Liver (tissue), 3 donors: Measurements from ENCODE around the gene RRAGC.

Experiments used
- EGR1 ChIP-seq, 2 donors: IDR thresholded peaks; 2 replicates each; pipeline ENCODE4 v1.6.1; 2016 to 2018; ENCODE audit warnings: antibody characterized with exemption in 2 of 2, low read depth in 2 of 2
- FOXA1 ChIP-seq: IDR thresholded peaks from 2 replicates; pipeline ENCODE4 v1.6.1; 2016; ENCODE audit warnings: antibody characterized with exemption
- HNF4G ChIP-seq: IDR thresholded peaks from 2 replicates; pipeline ENCODE4 v1.6.1; 2016; ENCODE audit warnings: antibody characterized with exemption
- RAD21 ChIP-seq, 2 donors: IDR thresholded peaks; 2 replicates each; pipeline ENCODE4 v1.6.1; 2016; ENCODE audit warnings: antibody characterized with exemption in 2 of 2, mild to moderate bottlenecking in 2 of 2
- SP1 ChIP-seq: IDR thresholded peaks from 2 replicates; pipeline ENCODE4 v1.6.1; 2018; ENCODE audit warnings: antibody characterized with exemption, mild to moderate bottlenecking
- TAF1 ChIP-seq: conservative IDR thresholded peaks from 2 replicates; pipeline ENCODE4 v1.6.1; 2016; ENCODE audit warnings: antibody characterized with exemption, mild to moderate bottlenecking
- YY1 ChIP-seq: IDR thresholded peaks from 2 replicates; pipeline ENCODE4 v1.6.1; 2016; ENCODE audit warnings: antibody characterized with exemption, mild to moderate bottlenecking
- TF ChIP-seq, protein P1 (sequence below): fragments of 150-350 bp; IDR thresholded peaks from 2 replicates; pipeline ENCODE4 v1.5.1; 2017; ENCODE audit warnings: improper control_type of control experiment, low read depth, low read length; ENCODE audit not compliant: missing input control
- TF ChIP-seq, protein P2 (sequence below): IDR thresholded peaks from 2 replicates; pipeline ENCODE4 v1.6.1; 2016; ENCODE audit warnings: antibody characterized with exemption
- TF ChIP-seq, protein P3 (sequence below): IDR thresholded peaks from 2 replicates; pipeline ENCODE4 v1.6.1; 2016; ENCODE audit warnings: antibody characterized with exemption
- TF ChIP-seq, protein P4 (sequence below): IDR thresholded peaks from 2 replicates; pipeline ENCODE4 v1.6.1; 2016; ENCODE audit warnings: antibody characterized with exemption
- donor health status: healthy.
- donor health status: healthy.

DNA sequence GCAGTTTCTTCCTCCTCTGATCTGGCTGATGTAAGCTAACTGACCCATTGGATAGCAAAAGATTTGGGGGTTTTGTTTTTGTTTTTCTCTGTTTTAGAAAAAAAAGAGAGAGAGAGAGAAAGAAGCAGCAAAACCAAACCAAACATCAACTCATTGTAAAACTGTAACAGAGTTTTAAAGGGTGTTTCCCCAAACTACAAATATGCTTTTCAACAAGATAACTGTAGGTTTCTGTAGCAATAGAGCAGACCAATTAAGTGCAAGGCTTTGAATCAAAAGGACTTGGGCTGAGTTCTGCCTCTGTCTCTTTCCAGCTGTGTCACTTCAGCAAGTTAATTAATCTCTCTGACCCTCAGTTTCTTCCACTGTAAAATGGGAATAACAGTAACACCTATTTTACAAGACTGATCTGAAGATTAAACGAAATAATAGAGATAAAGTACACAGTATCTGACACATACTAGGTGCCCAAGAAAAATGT lies 44.5 kb downstream of the RRAGC start:
- no peak for TF ChIP-seq SP1
- TF ChIP-seq, protein P1, sequence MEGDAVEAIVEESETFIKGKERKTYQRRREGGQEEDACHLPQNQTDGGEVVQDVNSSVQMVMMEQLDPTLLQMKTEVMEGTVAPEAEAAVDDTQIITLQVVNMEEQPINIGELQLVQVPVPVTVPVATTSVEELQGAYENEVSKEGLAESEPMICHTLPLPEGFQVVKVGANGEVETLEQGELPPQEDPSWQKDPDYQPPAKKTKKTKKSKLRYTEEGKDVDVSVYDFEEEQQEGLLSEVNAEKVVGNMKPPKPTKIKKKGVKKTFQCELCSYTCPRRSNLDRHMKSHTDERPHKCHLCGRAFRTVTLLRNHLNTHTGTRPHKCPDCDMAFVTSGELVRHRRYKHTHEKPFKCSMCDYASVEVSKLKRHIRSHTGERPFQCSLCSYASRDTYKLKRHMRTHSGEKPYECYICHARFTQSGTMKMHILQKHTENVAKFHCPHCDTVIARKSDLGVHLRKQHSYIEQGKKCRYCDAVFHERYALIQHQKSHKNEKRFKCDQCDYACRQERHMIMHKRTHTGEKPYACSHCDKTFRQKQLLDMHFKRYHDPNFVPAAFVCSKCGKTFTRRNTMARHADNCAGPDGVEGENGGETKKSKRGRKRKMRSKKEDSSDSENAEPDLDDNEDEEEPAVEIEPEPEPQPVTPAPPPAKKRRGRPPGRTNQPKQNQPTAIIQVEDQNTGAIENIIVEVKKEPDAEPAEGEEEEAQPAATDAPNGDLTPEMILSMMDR = no peak
- TF ChIP-seq RAD21 (IDR thresholded peaks at IDR 0.05) = no peak
- TF ChIP-seq, protein P2, sequence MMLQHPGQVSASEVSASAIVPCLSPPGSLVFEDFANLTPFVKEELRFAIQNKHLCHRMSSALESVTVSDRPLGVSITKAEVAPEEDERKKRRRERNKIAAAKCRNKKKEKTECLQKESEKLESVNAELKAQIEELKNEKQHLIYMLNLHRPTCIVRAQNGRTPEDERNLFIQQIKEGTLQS = no peak
- TF ChIP-seq FOXA1 = no peak
- no peak for TF ChIP-seq HNF4G
- TF ChIP-seq, protein P3, sequence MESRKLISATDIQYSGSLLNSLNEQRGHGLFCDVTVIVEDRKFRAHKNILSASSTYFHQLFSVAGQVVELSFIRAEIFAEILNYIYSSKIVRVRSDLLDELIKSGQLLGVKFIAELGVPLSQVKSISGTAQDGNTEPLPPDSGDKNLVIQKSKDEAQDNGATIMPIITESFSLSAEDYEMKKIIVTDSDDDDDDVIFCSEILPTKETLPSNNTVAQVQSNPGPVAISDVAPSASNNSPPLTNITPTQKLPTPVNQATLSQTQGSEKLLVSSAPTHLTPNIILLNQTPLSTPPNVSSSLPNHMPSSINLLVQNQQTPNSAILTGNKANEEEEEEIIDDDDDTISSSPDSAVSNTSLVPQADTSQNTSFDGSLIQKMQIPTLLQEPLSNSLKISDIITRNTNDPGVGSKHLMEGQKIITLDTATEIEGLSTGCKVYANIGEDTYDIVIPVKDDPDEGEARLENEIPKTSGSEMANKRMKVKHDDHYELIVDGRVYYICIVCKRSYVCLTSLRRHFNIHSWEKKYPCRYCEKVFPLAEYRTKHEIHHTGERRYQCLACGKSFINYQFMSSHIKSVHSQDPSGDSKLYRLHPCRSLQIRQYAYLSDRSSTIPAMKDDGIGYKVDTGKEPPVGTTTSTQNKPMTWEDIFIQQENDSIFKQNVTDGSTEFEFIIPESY = no peak
- TF ChIP-seq, protein P4, sequence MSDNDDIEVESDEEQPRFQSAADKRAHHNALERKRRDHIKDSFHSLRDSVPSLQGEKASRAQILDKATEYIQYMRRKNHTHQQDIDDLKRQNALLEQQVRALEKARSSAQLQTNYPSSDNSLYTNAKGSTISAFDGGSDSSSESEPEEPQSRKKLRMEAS = no peak
- TF ChIP-seq YY1 = no peak
- TF ChIP-seq EGR1 (IDR thresholded peaks at IDR 0.05; ENCODE audit: low read depth in 2 of 2) = no peak
- TF ChIP-seq TAF1 = no peak
